Natural killer cell (primary cell): ENCODE data around the gene MKRN1. TPM values are rescaled to one million over a fixed set of nuclear protein-coding genes. Genes with fewer than 3 reads are reported as not detected.
"Not testable (repeated sequence)": the region's sequence is repeated elsewhere in the genome, so short reads cannot be mapped to it uniquely, and the experiment has no call there.

Source experiments
- ATAC-seq, 3 donors: fragments of 150-1000 bp in 2 of 3; fragments of 200-7000 bp in 1 of 3; cut with Tn5 transposase; 1 replicate in 1 of 3; 2 replicates in 2 of 3; pipeline ENCODE4 v1.10.0; 2021; ENCODE audit warnings: mild to moderate bottlenecking in 2 of 3, moderate library complexity in 2 of 3
- DNase-seq, 2 donors: peaks; one replicate each; pipeline versions ENCODE4 v3.0.0 to v3.0.0-alpha.2; 2013 to 2021; ENCODE audit warnings: mixed read lengths in 1 of 2
- H3K27ac ChIP-seq: one replicate; pipeline ENCODE4 v1.5.1; 2013; ENCODE audit warnings: mild to moderate bottlenecking, low read length
- H3K27me3 ChIP-seq: one replicate; pipeline ENCODE4 v1.6.1; 2013; ENCODE audit warnings: low read length; ENCODE audit not compliant: control insufficient read depth, insufficient read depth
- H3K36me3 ChIP-seq: one replicate; pipeline ENCODE4 v1.6.1; 2013; ENCODE audit warnings: low read length; ENCODE audit not compliant: control insufficient read depth, insufficient read depth
- H3K4me1 ChIP-seq: one replicate; pipeline ENCODE4 v1.6.1; 2013; ENCODE audit warnings: low read length; ENCODE audit not compliant: control insufficient read depth, insufficient read depth
- H3K4me3 ChIP-seq: one replicate; pipeline ENCODE4 v1.5.1; 2013; ENCODE audit warnings: low read length
- H3K9me3 ChIP-seq: one replicate; pipeline ENCODE4 v1.6.1; 2013; ENCODE audit warnings: low read length; ENCODE audit not compliant: control insufficient read depth, insufficient read depth
- H3K27ac Mint-ChIP-seq, 2 donors: one replicate each; pipeline ENCODE4 v1.8.0; 2022; ENCODE audit warnings: mild to moderate bottlenecking in 2 of 2, mixed read lengths in 2 of 2, moderate library complexity in 1 of 2
- H3K27me3 Mint-ChIP-seq, 2 donors: one replicate each; pipeline ENCODE4 v1.8.0; 2022; ENCODE audit warnings: low read depth in 2 of 2, mixed read lengths in 2 of 2
- H3K36me3 Mint-ChIP-seq: one replicate; pipeline ENCODE4 v1.8.0; 2022; ENCODE audit warnings: mixed read lengths
- H3K4me1 Mint-ChIP-seq, 2 donors: one replicate each; pipeline ENCODE4 v1.8.0; 2022; ENCODE audit warnings: mixed read lengths in 2 of 2
- H3K4me3 Mint-ChIP-seq: one replicate; pipeline ENCODE4 v1.8.0; 2022; ENCODE audit warnings: mild to moderate bottlenecking, moderate library complexity, mixed read lengths
- H3K9me3 Mint-ChIP-seq, 2 donors: one replicate each; pipeline ENCODE4 v1.8.0; 2022; ENCODE audit warnings: mixed read lengths in 2 of 2
- CTCF ChIP-seq: fragments of 200-600 bp; IDR thresholded peaks from one replicate; pipeline ENCODE4 v1.8.0; 2022; ENCODE audit warnings: antibody characterized with exemption
- WGBS: methylation state at CpG from one replicate; pipeline ENCODE4 v1.1.7; 2013; ENCODE audit warnings: missing lambda C conversion rate; ENCODE audit not compliant: insufficient coverage; 5-methylcytosine and 5-hydroxymethylcytosine counted together
- intact Hi-C: fragments of 100-400 bp; cut with micrococcal nuclease; formaldehyde crosslinking; loops from one replicate; pipeline ENCODE4 v1.14.2; 2022
- total RNA-seq, 4 donors: library from RNA; stranded (reverse); fragments of 120-200 nt in 1 of 4; gene quantifications; one replicate each; pipeline versions ENCODE4 v1.2.3 to v1.2.4, GENCODE V29; 2013 to 2022

The MKRN1 gene
- total RNA-seq, 3 donors from 2014 or later (not counting 1 experiment from before 2014, with no cell fraction given): 119 to 146 (median 136) TPM

DNA sequence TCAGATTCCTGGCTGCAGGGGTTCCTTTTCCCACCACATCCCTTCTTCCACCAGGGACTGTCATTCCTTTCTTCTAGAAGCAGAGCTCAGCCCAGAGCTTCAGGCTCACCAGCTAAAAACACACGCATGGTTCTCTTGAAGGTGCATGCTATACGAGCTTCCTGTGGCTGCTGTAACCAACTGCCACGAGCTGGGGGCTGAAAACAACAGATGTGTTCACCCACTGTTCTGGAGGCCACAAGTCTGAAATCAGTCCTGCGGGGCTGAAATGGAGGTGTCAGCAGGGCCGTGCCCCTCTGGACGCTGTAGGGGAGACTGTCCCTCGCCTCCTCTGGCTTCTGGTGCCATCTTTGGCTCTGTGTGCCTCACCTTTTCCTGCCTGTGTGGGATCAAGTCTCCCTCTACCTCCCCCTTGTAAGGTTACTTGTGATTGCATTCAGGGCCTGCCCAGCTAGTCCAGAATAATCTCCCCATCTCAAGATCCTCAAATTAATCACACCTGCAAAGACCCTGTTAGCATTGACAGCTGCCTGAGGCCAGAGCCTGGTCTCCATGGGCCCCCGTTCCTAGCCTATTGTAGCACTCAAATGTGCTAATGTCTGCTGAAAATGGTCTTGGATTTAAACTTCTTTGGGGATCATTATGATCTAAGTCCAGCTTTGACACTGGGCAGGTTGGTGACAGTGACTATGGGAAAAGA, 61.7 kb downstream of the MKRN1 start:
- H3K27ac Mint-ChIP-seq: no peak overlapping the region
- no peak for DNase-seq

DNA sequence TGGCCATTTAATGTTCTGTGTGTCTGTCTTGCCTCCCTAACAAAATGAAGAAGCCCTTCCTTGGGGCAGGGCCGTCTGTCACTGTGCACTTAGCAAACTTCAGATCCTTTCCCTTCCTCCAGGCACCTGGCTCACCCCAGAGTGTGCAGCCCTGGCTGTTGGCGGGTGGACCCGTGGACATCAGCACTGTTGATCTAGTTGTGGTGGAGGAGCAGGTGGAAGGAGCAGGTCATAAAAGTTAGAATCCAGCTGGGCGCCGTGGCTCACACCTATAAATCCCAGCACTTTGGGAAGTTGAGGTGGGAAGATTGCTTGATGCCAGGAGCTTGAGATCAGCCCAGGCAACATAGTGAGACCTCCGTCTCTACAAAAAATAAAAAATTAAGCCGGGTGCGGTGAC, 62.7 kb downstream of the MKRN1 start:
- H3K27ac Mint-ChIP-seq: no peak overlapping the region
- H3K4me1 ChIP-seq: no peaks in the 10 kb centered on the region
- H3K36me3 Mint-ChIP-seq: no peaks in the 10 kb centered on the region
- no peaks in the 10 kb centered on the region for H3K9me3 ChIP-seq
- H3K36me3 ChIP-seq: peaks cover 2% of the 10 kb centered on the region
- H3K4me3 Mint-ChIP-seq: no peak overlapping the region
- H3K27me3 ChIP-seq: no peaks in the 10 kb centered on the region
- no peak overlapping the region for H3K4me3 ChIP-seq
- intact Hi-C loops: no loop called here
- no peaks in the 10 kb centered on the region for H3K27me3 Mint-ChIP-seq
- H3K27ac ChIP-seq: no peak overlapping the region
- TF ChIP-seq CTCF: no peak
- no peak for DNase-seq
- H3K9me3 Mint-ChIP-seq: no peaks in the 10 kb centered on the region
- no peak for ATAC-seq
- WGBS: 91% methylated on average over 6 of the region's 8 CpGs
- peaks cover 6 to 10% of the 10 kb centered on the region in 2 donors for H3K4me1 Mint-ChIP-seq

More for the DNA sequence above, 61.7 kb downstream of the MKRN1 start:
- Histone ChIP-seq H3K4me1 (no peaks in the 10 kb centered on the region), H3K36me3 (no peaks in the 10 kb centered on the region), H3K9me3 (no peaks in the 10 kb centered on the region), H3K27me3 (no peaks in the 10 kb centered on the region), H3K27ac (no peak overlapping the region), H3K4me3 (no peak overlapping the region)
- H3K4me3 Mint-ChIP-seq: no peak overlapping the region
- H3K9me3 Mint-ChIP-seq: no peaks in the 10 kb centered on the region
- WGBS: 47% methylated on average over 8 of the region's 8 CpGs
- TF ChIP-seq CTCF: no peak
- H3K27me3 Mint-ChIP-seq: no peaks in the 10 kb centered on the region
- intact Hi-C loops: no loop called here
- H3K36me3 Mint-ChIP-seq: no peaks in the 10 kb centered on the region
- peaks cover 6 to 10% of the 10 kb centered on the region in 2 donors for H3K4me1 Mint-ChIP-seq
- ATAC-seq: no peak

DNA sequence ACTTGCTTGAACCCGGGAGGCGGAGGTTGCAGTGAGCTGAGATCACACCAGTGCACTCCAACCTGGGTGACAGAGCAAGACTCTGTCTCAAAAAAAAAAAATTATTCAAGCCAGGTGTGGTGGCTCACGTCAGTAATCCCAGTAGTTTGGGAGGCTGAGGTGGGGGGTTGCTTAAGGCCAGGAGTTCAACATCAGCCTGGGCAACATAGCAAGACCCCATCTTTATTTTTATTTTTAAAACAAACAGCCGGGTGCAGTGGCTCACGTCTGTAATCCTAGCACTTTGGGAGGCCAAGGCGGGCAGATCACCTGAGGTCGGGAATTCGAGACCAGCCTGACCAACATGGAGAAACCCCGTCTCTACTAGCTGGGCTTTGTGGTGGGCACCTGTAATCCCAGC, 63.5 kb downstream of the MKRN1 start:
- H3K4me3 ChIP-seq, H3K36me3 Mint-ChIP-seq, H3K27me3 Mint-ChIP-seq, ATAC-seq, H3K4me1 Mint-ChIP-seq, H3K4me3 Mint-ChIP-seq, H3K9me3 ChIP-seq, H3K36me3 ChIP-seq, H3K4me1 ChIP-seq, H3K27ac Mint-ChIP-seq, DNase-seq, H3K27ac ChIP-seq, H3K27me3 ChIP-seq, H3K9me3 Mint-ChIP-seq, intact Hi-C loops: not testable (repeated sequence)
- WGBS: 98% methylated on average over 9 of the region's 9 CpGs

DNA sequence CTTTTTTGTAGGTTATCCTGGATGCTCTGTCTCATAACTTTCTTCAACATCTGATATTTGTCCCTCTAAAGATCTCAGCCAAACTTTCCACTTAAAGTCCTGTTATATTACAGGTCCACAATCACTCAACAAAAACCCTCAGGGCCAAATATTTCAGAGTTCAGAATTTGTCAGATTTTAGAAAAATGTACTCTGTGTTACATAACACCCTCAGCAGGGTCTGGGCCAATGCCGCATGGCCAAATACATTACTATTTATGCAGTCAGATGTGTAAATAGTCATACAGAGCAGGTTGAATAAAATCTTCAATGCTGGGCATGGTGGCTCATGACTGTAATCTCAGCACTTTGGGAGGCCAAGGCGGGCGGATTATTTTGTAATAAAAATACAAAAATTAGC, 63.9 kb downstream of the MKRN1 start:
- H3K4me3 Mint-ChIP-seq: no peak overlapping the region
- 90% methylated on average over 3 of the region's 3 CpGs for WGBS

More for the DNA sequence above, 63.9 kb downstream of the MKRN1 start:
- no peak overlapping the region for H3K27ac Mint-ChIP-seq
- H3K36me3 Mint-ChIP-seq: no peaks in the 10 kb centered on the region
- Histone ChIP-seq H3K4me3 (no peak overlapping the region), H3K4me1 (no peaks in the 10 kb centered on the region), H3K36me3 (peaks cover 2% of the 10 kb centered on the region), H3K27ac (no peak overlapping the region), H3K27me3 (no peaks in the 10 kb centered on the region), H3K9me3 (no peaks in the 10 kb centered on the region)
- H3K9me3 Mint-ChIP-seq: no peaks in the 10 kb centered on the region
- peaks cover 6 to 10% of the 10 kb centered on the region in 2 donors for H3K4me1 Mint-ChIP-seq
- ATAC-seq: no peak
- no peaks in the 10 kb centered on the region for H3K27me3 Mint-ChIP-seq
- TF ChIP-seq CTCF: no peak
- intact Hi-C loops: no loop called here
- DNase-seq: no peak
